Caco-2 (cell line): Measurements from ENCODE around the gene MT1M. TPM values are rescaled to one million over a fixed set of nuclear protein-coding genes. Genes with fewer than 3 reads are reported as not detected.

Experiments
- BruUV-seq: library from RNA; stranded (reverse); fragments of 400-500 nt; replicated peaks from 2 replicates; lab custom pipeline; 2021; lab: Mats Ljungman, UMichigan
- CTCF ChIA-PET: fragments of 300-600 bp; sonication (Branson Sonifier 250); formaldehyde crosslinking; loops from one replicate; lab custom pipeline; 2022; ENCODE audit warnings: antibody characterized with exemption; lab: Charles Lee
- POLR2A ChIA-PET: fragments of 300-600 bp; sonication (Branson Sonifier 250); formaldehyde crosslinking; loops from one replicate; lab custom pipeline; 2022; ENCODE audit warnings: antibody characterized with exemption; lab: Charles Lee
- DNase-seq, 2 experiments: peaks; one replicate each; pipeline versions ENCODE4 v3.0.0 to v3.0.0-alpha.2; 2020 to 2022
- H3K27me3 ChIP-seq: replicated peaks from 2 replicates; pipeline ENCODE4 v1.6.0; 2011; ENCODE audit warnings: low read length; ENCODE audit not compliant: control insufficient read depth, insufficient read depth
- H3K36me3 ChIP-seq: 2 replicates; pipeline ENCODE4 v1.5.1; 2011; ENCODE audit warnings: low read length; ENCODE audit not compliant: control insufficient read depth, insufficient read depth
- H3K4me1 ChIP-seq: fragments of 250-450 bp; sonication (Bioruptor Pico); 2 replicates; pipeline ENCODE4 v1.5.1; 2020; ENCODE audit warnings: mild to moderate bottlenecking
- H3K4me3 ChIP-seq: 2 replicates; pipeline ENCODE4 v1.5.1; 2011; ENCODE audit warnings: low read depth, mild to moderate bottlenecking, control low read depth, low read length
- H3K9me3 ChIP-seq: fragments of 250-450 bp; sonication (Bioruptor Pico); 2 replicates; pipeline ENCODE4 v1.5.1; 2020; ENCODE audit warnings: mild to moderate bottlenecking, moderate library complexity
- H3K27ac Mint-ChIP-seq: one replicate; pipeline ENCODE4 v1.8.0; 2022; ENCODE audit warnings: mixed read lengths; ENCODE audit not compliant: unreplicated experiment
- H3K27me3 Mint-ChIP-seq: one replicate; pipeline ENCODE4 v1.8.0; 2022; ENCODE audit warnings: mixed read lengths; ENCODE audit not compliant: insufficient read depth, unreplicated experiment
- H3K36me3 Mint-ChIP-seq: one replicate; pipeline ENCODE4 v1.8.0; 2022; ENCODE audit warnings: mild to moderate bottlenecking, mixed read lengths; ENCODE audit not compliant: insufficient read depth, unreplicated experiment
- H3K4me1 Mint-ChIP-seq: one replicate; pipeline ENCODE4 v1.8.0; 2022; ENCODE audit warnings: low read depth, mixed read lengths; ENCODE audit not compliant: unreplicated experiment
- H3K4me3 Mint-ChIP-seq: one replicate; pipeline ENCODE4 v1.8.0; 2022; ENCODE audit warnings: mild to moderate bottlenecking, moderate library complexity, mixed read lengths; ENCODE audit not compliant: unreplicated experiment
- H3K9me3 Mint-ChIP-seq: one replicate; pipeline ENCODE4 v1.8.0; 2022; ENCODE audit warnings: mixed read lengths; ENCODE audit not compliant: unreplicated experiment
- intact Hi-C: fragments of 100-400 bp; cut with micrococcal nuclease; formaldehyde crosslinking; loops from one replicate; pipeline ENCODE4 v1.10.0; 2022; ENCODE audit not compliant: unreplicated experiment
- total RNA-seq: library from RNA; stranded (reverse); gene quantifications from 2 replicates; pipeline ENCODE4 v1.2.3, GENCODE V29; 2022
- TF ChIP-seq, protein P1 (sequence below), 2 experiments: fragments of 200-600 bp in 1 of 2; IDR thresholded peaks; 1 replicate in 1 of 2; 2 replicates in 1 of 2; pipeline versions ENCODE4 v1.5.1 to v1.8.0; 2011 to 2022; ENCODE audit warnings: antibody characterized with exemption in 1 of 2, control low read depth in 1 of 2, inconsistent platforms in 1 of 2, low read depth in 1 of 2, low read length in 1 of 2, mild to moderate bottlenecking in 1 of 2, moderate library complexity in 1 of 2; ENCODE audit not compliant: insufficient read depth in 1 of 2, severe bottlenecking in 1 of 2, unreplicated experiment in 1 of 2

The MT1M gene
- total RNA-seq, 1 experiment from 2014 or later: not detected

DNA sequence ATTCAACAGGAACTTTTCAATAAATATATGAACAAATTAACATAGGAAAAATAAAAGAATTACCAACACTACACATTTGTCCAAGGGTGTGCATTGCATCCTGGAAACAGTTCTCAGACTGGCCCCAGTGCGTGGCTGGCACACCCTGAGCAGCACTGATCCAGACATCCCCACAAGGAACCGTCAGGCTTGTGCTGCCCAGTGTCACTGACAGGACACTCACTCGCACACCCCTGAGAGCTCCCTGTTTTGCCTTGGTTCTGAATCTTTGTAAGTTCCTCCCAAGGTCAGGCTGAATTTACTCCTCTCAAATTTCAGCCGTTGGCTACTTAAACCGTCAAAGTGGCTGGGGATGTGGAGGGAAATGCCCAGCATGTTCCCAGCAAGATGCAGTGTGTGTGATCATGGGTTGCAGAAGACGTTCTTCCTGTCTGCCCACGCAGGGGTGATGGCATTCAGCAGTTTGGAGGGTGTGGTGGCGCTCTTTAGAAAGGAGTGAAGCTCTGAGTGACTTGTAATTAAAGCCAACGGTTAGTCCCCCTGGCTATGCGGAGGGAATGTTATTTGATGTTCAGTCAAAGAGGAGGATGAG, 22.3 kb upstream of the MT1M start:
- no peak overlapping the region for H3K27ac Mint-ChIP-seq
- H3K27me3 Mint-ChIP-seq: peaks cover 3% of the 10 kb centered on the region
- DNase-seq: no peak
- peak overlapping the region; percentile 74 for H3K4me3 Mint-ChIP-seq
- ChIA-PET CTCF (no interaction called here), POLR2A (no interaction called here)
- no peaks in the 10 kb centered on the region for H3K9me3 ChIP-seq
- H3K9me3 Mint-ChIP-seq: no peaks in the 10 kb centered on the region
- TF ChIP-seq, protein P1, sequence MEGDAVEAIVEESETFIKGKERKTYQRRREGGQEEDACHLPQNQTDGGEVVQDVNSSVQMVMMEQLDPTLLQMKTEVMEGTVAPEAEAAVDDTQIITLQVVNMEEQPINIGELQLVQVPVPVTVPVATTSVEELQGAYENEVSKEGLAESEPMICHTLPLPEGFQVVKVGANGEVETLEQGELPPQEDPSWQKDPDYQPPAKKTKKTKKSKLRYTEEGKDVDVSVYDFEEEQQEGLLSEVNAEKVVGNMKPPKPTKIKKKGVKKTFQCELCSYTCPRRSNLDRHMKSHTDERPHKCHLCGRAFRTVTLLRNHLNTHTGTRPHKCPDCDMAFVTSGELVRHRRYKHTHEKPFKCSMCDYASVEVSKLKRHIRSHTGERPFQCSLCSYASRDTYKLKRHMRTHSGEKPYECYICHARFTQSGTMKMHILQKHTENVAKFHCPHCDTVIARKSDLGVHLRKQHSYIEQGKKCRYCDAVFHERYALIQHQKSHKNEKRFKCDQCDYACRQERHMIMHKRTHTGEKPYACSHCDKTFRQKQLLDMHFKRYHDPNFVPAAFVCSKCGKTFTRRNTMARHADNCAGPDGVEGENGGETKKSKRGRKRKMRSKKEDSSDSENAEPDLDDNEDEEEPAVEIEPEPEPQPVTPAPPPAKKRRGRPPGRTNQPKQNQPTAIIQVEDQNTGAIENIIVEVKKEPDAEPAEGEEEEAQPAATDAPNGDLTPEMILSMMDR (IDR thresholded peaks at IDR 0.05; ENCODE audit: insufficient read depth in 1 of 2, low read depth in 1 of 2, low read length in 1 of 2, severe bottlenecking in 1 of 2, unreplicated experiment in 1 of 2): no peak
- BruUV-seq: no TSS peak
- H3K4me3 ChIP-seq: no peak overlapping the region
- peaks cover 11% of the 10 kb centered on the region; the same call in 1 of the 2 replicates for H3K4me1 ChIP-seq
- H3K36me3 ChIP-seq: no peaks in the 10 kb centered on the region
- no peaks in the 10 kb centered on the region; the same call in 1 of the 2 replicates for H3K27me3 ChIP-seq
- H3K4me1 Mint-ChIP-seq: peaks cover 25% of the 10 kb centered on the region
- no peaks in the 10 kb centered on the region for H3K36me3 Mint-ChIP-seq
- intact Hi-C loops: no loop called here

DNA sequence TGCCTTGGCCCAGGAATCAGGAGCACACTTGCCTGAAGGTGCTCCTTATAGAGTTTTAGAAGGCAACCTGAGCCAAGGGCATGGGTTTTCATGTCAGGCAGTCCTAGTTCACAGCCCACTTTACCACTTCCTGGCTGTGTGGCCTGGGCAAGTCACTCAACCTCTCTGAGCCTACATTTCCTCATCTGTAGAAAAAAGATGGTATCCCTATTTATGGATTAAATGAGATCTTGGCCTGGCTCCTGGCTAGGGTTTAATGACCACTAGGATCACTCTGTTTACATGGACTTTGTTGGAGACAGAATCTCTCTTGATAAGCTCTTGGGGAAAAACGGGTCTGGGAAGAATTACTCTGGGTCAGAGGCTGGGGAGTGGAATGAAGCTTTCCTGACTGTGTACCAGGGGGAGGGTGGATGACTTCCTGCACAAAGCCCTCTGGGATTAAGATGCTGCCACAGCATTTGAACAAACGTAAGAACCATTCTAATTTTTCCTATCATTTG, 21.8 kb upstream of the MT1M start:
- Mint-ChIP-seq H3K27me3 (peaks cover 3% of the 10 kb centered on the region), H3K9me3 (no peaks in the 10 kb centered on the region), H3K36me3 (no peaks in the 10 kb centered on the region), H3K4me3 (peak overlapping the region; percentile 10), H3K4me1 (peaks cover 25% of the 10 kb centered on the region), H3K27ac (no peak overlapping the region)
- ChIA-PET CTCF (no interaction called here), POLR2A (no interaction called here)
- BruUV-seq: no TSS peak
- Histone ChIP-seq H3K4me3 (no peak overlapping the region), H3K27me3 (no peaks in the 10 kb centered on the region; the same call in 1 of the 2 replicates), H3K4me1 (peaks cover 11% of the 10 kb centered on the region; the same call in 1 of the 2 replicates), H3K9me3 (no peaks in the 10 kb centered on the region), H3K36me3 (no peaks in the 10 kb centered on the region)
- TF ChIP-seq, protein P1 (IDR thresholded peaks at IDR 0.05; ENCODE audit: insufficient read depth in 1 of 2, low read depth in 1 of 2, low read length in 1 of 2, severe bottlenecking in 1 of 2, unreplicated experiment in 1 of 2): no peak
- intact Hi-C loops: no loop called here
- no peak for DNase-seq

DNA sequence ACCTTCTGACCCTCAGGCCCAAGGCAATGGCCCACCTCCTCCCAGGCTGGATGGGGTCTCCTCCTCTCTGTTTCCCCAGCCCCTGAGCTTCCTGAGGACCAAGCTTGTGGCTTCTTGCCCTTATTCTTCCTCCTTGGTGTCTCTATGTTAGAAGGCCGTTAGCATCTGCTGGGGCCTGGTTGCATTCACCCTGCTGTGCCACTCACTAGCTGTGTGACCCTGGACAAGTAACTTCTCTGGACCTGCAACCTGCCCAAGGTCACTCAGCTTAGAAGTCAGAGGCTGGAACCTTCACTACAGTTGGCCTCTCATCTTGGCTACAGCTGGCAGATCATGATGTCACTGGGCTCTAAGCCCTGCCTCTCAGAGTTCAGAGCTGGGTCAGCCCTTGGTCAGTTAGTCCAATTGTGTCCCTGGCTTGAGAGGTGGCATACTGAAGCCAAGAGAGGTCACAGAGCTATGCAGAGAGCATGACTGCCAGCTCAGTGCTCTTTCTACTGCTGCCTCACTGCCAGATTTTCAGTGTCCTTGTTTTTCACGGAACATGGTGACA, 21.1 kb upstream of the MT1M start:
- no peak overlapping the region for H3K4me3 ChIP-seq

More for the DNA sequence above, 21.1 kb upstream of the MT1M start:
- ChIA-PET CTCF (interaction anchor here (0.7 kb wide), 1 partner anchor 11 kb away, joined by 4 read pairs; no protein-coding TSS in a partner anchor), POLR2A (no interaction called here)
- no peaks in the 10 kb centered on the region for H3K9me3 ChIP-seq
- TF ChIP-seq, protein P1 (IDR thresholded peaks at IDR 0.05; ENCODE audit: insufficient read depth in 1 of 2, low read depth in 1 of 2, low read length in 1 of 2, severe bottlenecking in 1 of 2, unreplicated experiment in 1 of 2): no peak
- peaks cover 25% of the 10 kb centered on the region for H3K4me1 Mint-ChIP-seq
- no peak overlapping the region for H3K27ac Mint-ChIP-seq
- H3K9me3 Mint-ChIP-seq: no peaks in the 10 kb centered on the region
- no peaks in the 10 kb centered on the region; the same call in 1 of the 2 replicates for H3K27me3 ChIP-seq
- intact Hi-C loops: no loop called here
- no peak for DNase-seq
- no peaks in the 10 kb centered on the region for H3K36me3 ChIP-seq
- H3K4me1 ChIP-seq: peaks cover 11% of the 10 kb centered on the region; the same call in 1 of the 2 replicates
- BruUV-seq: no TSS peak
- H3K36me3 Mint-ChIP-seq: no peaks in the 10 kb centered on the region
- no peak overlapping the region for H3K4me3 Mint-ChIP-seq
- peaks cover 3% of the 10 kb centered on the region for H3K27me3 Mint-ChIP-seq
